Measurements from ENCODE around the gene UPK3A. TPM values are rescaled to one million over a fixed set of nuclear protein-coding genes. Genes with fewer than 3 reads are reported as not detected.

The UPK3A gene
- total RNA-seq, 1 donor from 2014 or later = not detected

DNA sequence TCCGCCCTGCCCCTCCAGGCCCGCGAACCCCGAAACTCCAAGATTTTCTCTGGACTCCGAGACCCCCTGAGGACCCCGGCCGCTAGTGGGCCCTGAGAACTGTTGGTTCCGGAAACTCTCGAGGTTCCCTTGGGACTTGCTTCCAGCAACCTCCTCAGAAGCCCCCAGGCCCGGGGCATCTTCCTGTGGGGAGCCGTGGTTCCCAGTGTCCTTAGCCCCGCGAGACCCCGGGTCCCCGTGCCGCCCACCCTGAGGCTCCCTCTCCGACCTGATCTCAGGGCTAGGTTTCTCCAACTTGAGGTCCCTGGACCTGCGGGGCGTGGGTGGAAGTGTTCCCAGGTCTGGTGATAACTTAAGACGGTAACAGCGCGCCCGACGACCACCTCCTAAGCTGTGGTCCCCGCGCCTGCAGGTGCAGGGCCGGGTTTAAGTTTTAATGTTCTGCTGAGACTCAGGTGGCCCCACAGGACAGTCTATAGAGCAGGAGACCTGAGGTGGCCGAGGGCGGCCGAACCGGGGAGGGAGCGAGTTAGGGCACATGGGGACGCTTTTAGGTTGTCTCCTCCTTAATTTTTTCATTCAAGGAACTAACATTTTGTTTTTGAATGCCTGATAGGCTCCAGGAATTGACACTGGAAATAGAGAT, 25.7 kb downstream of the UPK3A start:
- peak overlapping the region; percentile 92 for H3K27ac ChIP-seq
- peaks cover 20% of the 10 kb centered on the region for H3K4me1 ChIP-seq
- intact Hi-C loops (cut with DNase I) = loop anchor here (10.0 kb wide), 1 partner anchor 234 kb away; no protein-coding TSS in a partner anchor
- H3K4me3 ChIP-seq = peak overlapping the region; percentile 95 to 98
- H3K9me3 ChIP-seq = no peaks in the 10 kb centered on the region
- no peak for DNase-seq (ENCODE audit: extremely low spot score in 2 of 2)
- no peaks in the 10 kb centered on the region for H3K36me3 ChIP-seq
- TF ChIP-seq, protein P1, sequence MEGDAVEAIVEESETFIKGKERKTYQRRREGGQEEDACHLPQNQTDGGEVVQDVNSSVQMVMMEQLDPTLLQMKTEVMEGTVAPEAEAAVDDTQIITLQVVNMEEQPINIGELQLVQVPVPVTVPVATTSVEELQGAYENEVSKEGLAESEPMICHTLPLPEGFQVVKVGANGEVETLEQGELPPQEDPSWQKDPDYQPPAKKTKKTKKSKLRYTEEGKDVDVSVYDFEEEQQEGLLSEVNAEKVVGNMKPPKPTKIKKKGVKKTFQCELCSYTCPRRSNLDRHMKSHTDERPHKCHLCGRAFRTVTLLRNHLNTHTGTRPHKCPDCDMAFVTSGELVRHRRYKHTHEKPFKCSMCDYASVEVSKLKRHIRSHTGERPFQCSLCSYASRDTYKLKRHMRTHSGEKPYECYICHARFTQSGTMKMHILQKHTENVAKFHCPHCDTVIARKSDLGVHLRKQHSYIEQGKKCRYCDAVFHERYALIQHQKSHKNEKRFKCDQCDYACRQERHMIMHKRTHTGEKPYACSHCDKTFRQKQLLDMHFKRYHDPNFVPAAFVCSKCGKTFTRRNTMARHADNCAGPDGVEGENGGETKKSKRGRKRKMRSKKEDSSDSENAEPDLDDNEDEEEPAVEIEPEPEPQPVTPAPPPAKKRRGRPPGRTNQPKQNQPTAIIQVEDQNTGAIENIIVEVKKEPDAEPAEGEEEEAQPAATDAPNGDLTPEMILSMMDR (IDR thresholded peaks at IDR 0.05) = no peak
- no peak for TF ChIP-seq POLR2AphosphoS5 (IDR thresholded peaks at IDR 0.05; ENCODE audit: insufficient read depth in 1 of 2, low read depth in 1 of 2)
- no peaks in the 10 kb centered on the region for H3K27me3 ChIP-seq

GRCh38 chr22:45310977-45311531, 26.3 kb downstream of the UPK3A start:
- TF ChIP-seq, protein P1 (IDR thresholded peaks at IDR 0.05) = no peak
- TF ChIP-seq POLR2A (IDR thresholded peaks at IDR 0.05) = no peak
- no peak for TF ChIP-seq POLR2AphosphoS5 (IDR thresholded peaks at IDR 0.05; ENCODE audit: insufficient read depth in 1 of 2, low read depth in 1 of 2)
- intact Hi-C loops (cut with DNase I) = loop anchor here (10.0 kb wide), 1 partner anchor 234 kb away; no protein-coding TSS in a partner anchor
- DNase-seq (ENCODE audit: extremely low spot score in 2 of 2) = no peak
- Histone ChIP-seq H3K4me1 (peaks cover 20% of the 10 kb centered on the region), H3K36me3 (no peaks in the 10 kb centered on the region), H3K27me3 (no peaks in the 10 kb centered on the region), H3K9me3 (no peaks in the 10 kb centered on the region), H3K27ac (peak overlapping the region; percentile 92), H3K4me3 (peak overlapping the region; percentile 95 to 98)

- no peaks in the 10 kb centered on the region for H3K27me3 ChIP-seq
- intact Hi-C loops (cut with DNase I) = loop anchor here (2.0 to 10.0 kb wide), 2 partner anchors 42 to 232 kb away; no protein-coding TSS in a partner anchor
- no peak for DNase-seq (ENCODE audit: extremely low spot score in 2 of 2)
- no peak overlapping the region for H3K4me3 ChIP-seq
- no peaks in the 10 kb centered on the region for H3K9me3 ChIP-seq
- H3K4me1 ChIP-seq = peaks cover 30% of the 10 kb centered on the region
- no peak overlapping the region for H3K27ac ChIP-seq
- no peaks in the 10 kb centered on the region for H3K36me3 ChIP-seq
- no peak for TF ChIP-seq POLR2A (IDR thresholded peaks at IDR 0.05)
- TF ChIP-seq, protein P1 (IDR thresholded peaks at IDR 0.05) = no peak
- TF ChIP-seq POLR2AphosphoS5 (IDR thresholded peaks at IDR 0.05; ENCODE audit: insufficient read depth in 1 of 2, low read depth in 1 of 2) = no peak
These were observed 27.7 kb downstream of the UPK3A start for GRCh38 chr22:45312415-45312814.

DNA sequence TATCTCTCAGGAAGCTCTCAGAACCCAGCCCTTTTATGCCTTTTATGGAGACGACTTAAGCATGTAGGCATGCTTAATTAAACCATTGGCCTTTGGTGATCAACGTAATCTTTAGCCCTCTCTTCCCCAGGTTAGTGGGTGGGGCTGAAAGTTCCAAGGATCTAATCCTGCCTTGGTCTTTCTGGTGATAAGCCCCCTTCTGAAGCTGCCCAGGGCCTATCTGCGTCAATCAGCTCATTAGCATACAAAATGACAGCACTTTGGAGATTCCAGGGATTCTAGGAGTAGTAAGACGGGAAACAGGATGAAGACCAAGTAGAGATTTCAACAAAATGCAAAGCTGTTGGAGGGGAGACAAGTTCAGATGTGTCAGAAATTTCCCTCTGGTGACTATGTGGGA, 28.1 kb downstream of the UPK3A start:
- intact Hi-C loops (cut with DNase I) = loop anchor here (2.0 to 10.0 kb wide), 2 partner anchors 42 to 232 kb away; no protein-coding TSS in a partner anchor
- Histone ChIP-seq H3K27me3 (no peaks in the 10 kb centered on the region), H3K4me3 (no peak overlapping the region), H3K36me3 (no peaks in the 10 kb centered on the region), H3K4me1 (peaks cover 34% of the 10 kb centered on the region), H3K9me3 (no peaks in the 10 kb centered on the region), H3K27ac (no peak overlapping the region)
- no peak for DNase-seq (ENCODE audit: extremely low spot score in 2 of 2)
- TF ChIP-seq, protein P1 (IDR thresholded peaks at IDR 0.05) = no peak
- TF ChIP-seq POLR2A (IDR thresholded peaks at IDR 0.05) = no peak
- TF ChIP-seq POLR2AphosphoS5 (IDR thresholded peaks at IDR 0.05; ENCODE audit: insufficient read depth in 1 of 2, low read depth in 1 of 2) = no peak
